SU-DHL-6 (cell line): ENCODE measurements around the gene CMTR1.

Experiments used
- H2AFZ ChIP-seq: fragments of 200-600 bp; sonication (generic); 2 replicates; pipeline ENCODE4 v1.6.1; 2014; ENCODE audit warnings: low read depth, mild to moderate bottlenecking, moderate library complexity, mixed read lengths, antibody characterized with exemption, low read length; ENCODE audit not compliant: severe bottlenecking
- H3F3A ChIP-seq: fragments of 200-600 bp; shearing (Covaris generic); 2 replicates; pipeline ENCODE4 v1.6.0; 2016; ENCODE audit warnings: antibody characterized with exemption, mild to moderate bottlenecking; ENCODE audit not compliant: insufficient read depth
- H3K27ac ChIP-seq: fragments of 200-600 bp; sonication (generic); 2 replicates; pipeline ENCODE4 v1.5.1; 2016; ENCODE audit warnings: low read depth, mild to moderate bottlenecking, low read length, moderate library complexity, mixed read lengths
- H3K27me3 ChIP-seq: fragments of 200-600 bp; sonication (generic), shearing (Covaris generic); 2 replicates; pipeline ENCODE4 v1.6.0; 2014; ENCODE audit warnings: mild to moderate bottlenecking, low read length
- H3K36me3 ChIP-seq: fragments of 200-600 bp; sonication (generic); 2 replicates; pipeline ENCODE4 v1.6.1; 2014; ENCODE audit warnings: mild to moderate bottlenecking, low read length, mixed read lengths
- H3K4me2 ChIP-seq: fragments of 300-600, 200-600 bp; shearing (Covaris generic), sonication (generic); 2 replicates; pipeline ENCODE4 v1.6.0; 2014; ENCODE audit warnings: low read length, low read depth, mild to moderate bottlenecking; ENCODE audit not compliant: poor library complexity, severe bottlenecking
- H3K4me3 ChIP-seq: fragments of 200-600 bp; sonication (generic); 2 replicates; pipeline ENCODE4 v1.5.1; 2014; ENCODE audit warnings: antibody characterized with exemption, low read length, mild to moderate bottlenecking, mixed read lengths; ENCODE audit not compliant: insufficient read depth, poor library complexity, severe bottlenecking
- H3K79me2 ChIP-seq: fragments of 200-600 bp; sonication (generic); 2 replicates; pipeline ENCODE4 v1.6.1; 2014; ENCODE audit warnings: mild to moderate bottlenecking, low read length, moderate library complexity; ENCODE audit not compliant: insufficient read depth
- H3K9ac ChIP-seq: fragments of 200-600 bp; sonication (generic); 2 replicates; pipeline ENCODE4 v1.7.0; 2014; ENCODE audit warnings: mild to moderate bottlenecking, low read length
- H3K9me2 ChIP-seq: fragments of 200-600 bp; sonication (generic); replicated peaks from 2 replicates; pipeline ENCODE4 v1.6.1; 2014; ENCODE audit warnings: low read length; ENCODE audit not compliant: insufficient read depth
- H3K9me3 ChIP-seq: fragments of 200-600 bp; sonication (generic); 2 replicates; pipeline ENCODE4 v1.6.1; 2014; ENCODE audit warnings: low read length, mixed read lengths; ENCODE audit not compliant: insufficient read depth
- H4K20me1 ChIP-seq: fragments of 200-600 bp; sonication (generic); 2 replicates; pipeline ENCODE4 v1.6.1; 2014; ENCODE audit warnings: low read depth, mild to moderate bottlenecking, antibody characterized with exemption, low read length, moderate library complexity, mixed read lengths
- EZH2phosphoT487 ChIP-seq: fragments of 200-600 bp; sonication (generic), shearing (Covaris generic); conservative IDR thresholded peaks from 2 replicates; pipeline ENCODE4 v1.6.1; 2018; ENCODE audit warnings: mild to moderate bottlenecking, antibody characterized with exemption, low read length, moderate library complexity, mixed read lengths
- TF ChIP-seq, protein P1 (sequence below): fragments of 200-600 bp; sonication (generic); IDR thresholded peaks from one replicate; pipeline ENCODE4 v1.5.1; 2017; ENCODE audit warnings: antibody characterized with exemption, mild to moderate bottlenecking, low read length, moderate library complexity; ENCODE audit not compliant: insufficient read depth, poor library complexity, severe bottlenecking

CMTR1 gene

GRCh38 chr6:37482606-37483251 lies 49.7 kb downstream of the CMTR1 start:
- Histone ChIP-seq H3F3A (peaks cover 7% of the 10 kb centered on the region; the same call in 1 of the 2 replicates), H3K9ac (no peak overlapping the region), H3K4me3 (no peak overlapping the region), H2AFZ (no peak overlapping the region), H3K79me2 (no peaks in the 10 kb centered on the region), H3K36me3 (no peaks in the 10 kb centered on the region), H3K9me3 (no peaks in the 10 kb centered on the region), H4K20me1 (no peaks in the 10 kb centered on the region; the same call in 1 of the 2 replicates), H3K9me2 (no peaks in the 10 kb centered on the region), H3K4me2 (no peak overlapping the region), H3K27me3 (no peaks in the 10 kb centered on the region), H3K27ac (no peak overlapping the region)
- no peak for TF ChIP-seq EZH2phosphoT487
- TF ChIP-seq, protein P1, sequence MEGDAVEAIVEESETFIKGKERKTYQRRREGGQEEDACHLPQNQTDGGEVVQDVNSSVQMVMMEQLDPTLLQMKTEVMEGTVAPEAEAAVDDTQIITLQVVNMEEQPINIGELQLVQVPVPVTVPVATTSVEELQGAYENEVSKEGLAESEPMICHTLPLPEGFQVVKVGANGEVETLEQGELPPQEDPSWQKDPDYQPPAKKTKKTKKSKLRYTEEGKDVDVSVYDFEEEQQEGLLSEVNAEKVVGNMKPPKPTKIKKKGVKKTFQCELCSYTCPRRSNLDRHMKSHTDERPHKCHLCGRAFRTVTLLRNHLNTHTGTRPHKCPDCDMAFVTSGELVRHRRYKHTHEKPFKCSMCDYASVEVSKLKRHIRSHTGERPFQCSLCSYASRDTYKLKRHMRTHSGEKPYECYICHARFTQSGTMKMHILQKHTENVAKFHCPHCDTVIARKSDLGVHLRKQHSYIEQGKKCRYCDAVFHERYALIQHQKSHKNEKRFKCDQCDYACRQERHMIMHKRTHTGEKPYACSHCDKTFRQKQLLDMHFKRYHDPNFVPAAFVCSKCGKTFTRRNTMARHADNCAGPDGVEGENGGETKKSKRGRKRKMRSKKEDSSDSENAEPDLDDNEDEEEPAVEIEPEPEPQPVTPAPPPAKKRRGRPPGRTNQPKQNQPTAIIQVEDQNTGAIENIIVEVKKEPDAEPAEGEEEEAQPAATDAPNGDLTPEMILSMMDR: no peak

- Histone ChIP-seq H3K9ac (no peak overlapping the region), H2AFZ (no peak overlapping the region), H3K4me2 (no peak overlapping the region), H3K9me3 (no peaks in the 10 kb centered on the region), H3K79me2 (no peaks in the 10 kb centered on the region), H3K36me3 (no peaks in the 10 kb centered on the region), H3K27me3 (no peaks in the 10 kb centered on the region), H3K4me3 (no peak overlapping the region), H3F3A (peaks cover 7% of the 10 kb centered on the region; the same call in 1 of the 2 replicates), H3K9me2 (no peaks in the 10 kb centered on the region), H3K27ac (no peak overlapping the region), H4K20me1 (no peaks in the 10 kb centered on the region; the same call in 1 of the 2 replicates)
- TF ChIP-seq, protein P1: no peak
- TF ChIP-seq EZH2phosphoT487: no peak
These were observed 50.4 kb downstream of the CMTR1 start for GRCh38 chr6:37483252-37483901.

GRCh38 chr6:37483917-37484785 lies 51.1 kb downstream of the CMTR1 start:
- H3K9me3 ChIP-seq: no peaks in the 10 kb centered on the region
- H3K4me2 ChIP-seq: no peak overlapping the region
- H3K27ac ChIP-seq: no peak overlapping the region
- H3K4me3 ChIP-seq: no peak overlapping the region
- H4K20me1 ChIP-seq: no peaks in the 10 kb centered on the region; the same call in 1 of the 2 replicates
- H3K36me3 ChIP-seq: no peaks in the 10 kb centered on the region
- H3K27me3 ChIP-seq: no peaks in the 10 kb centered on the region
- H3K9ac ChIP-seq: no peak overlapping the region
- no peaks in the 10 kb centered on the region for H3K9me2 ChIP-seq
- TF ChIP-seq EZH2phosphoT487: no peak
- TF ChIP-seq, protein P1: peak; percentile 95
- H2AFZ ChIP-seq: no peak overlapping the region
- peaks cover under 1% of the 10 kb centered on the region; the same call in 1 of the 2 replicates for H3K79me2 ChIP-seq
- H3F3A ChIP-seq: peaks cover 7% of the 10 kb centered on the region; the same call in 1 of the 2 replicates
